ENCODE measurements around the gene SGSM2.

DNA sequence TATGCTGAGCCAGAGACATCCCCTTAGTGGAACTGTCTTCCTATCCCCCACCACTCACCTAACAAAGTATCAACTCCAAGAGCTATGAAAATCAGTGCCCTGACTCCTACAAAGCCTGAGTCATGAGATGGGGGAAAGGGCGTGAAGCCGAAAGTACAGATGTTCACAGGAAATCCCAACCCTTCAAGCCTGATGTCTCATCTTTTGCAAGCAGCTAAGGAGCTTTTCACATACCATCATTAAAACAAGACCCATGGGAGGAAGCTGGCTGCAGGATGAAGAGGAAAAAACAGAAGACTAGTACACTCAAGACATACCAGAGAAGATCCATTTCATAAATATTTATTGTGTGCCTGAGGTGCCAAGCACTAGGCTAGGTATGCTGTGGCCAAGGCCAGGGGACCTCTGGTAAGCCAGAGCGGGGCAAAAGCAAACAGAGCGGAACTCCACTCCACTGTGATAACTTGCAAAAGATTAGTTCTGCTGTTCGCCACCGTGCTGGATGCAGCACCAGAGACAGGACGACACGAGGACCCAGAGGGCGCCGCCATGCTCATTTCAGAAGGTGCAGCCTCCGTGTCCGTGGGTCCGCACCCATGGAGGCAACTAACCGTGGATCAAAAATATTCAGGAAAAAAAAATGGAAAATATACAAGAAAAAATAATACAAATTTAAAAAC, 68.1 kb downstream of the SGSM2 start:
- TF ChIP-seq, protein P1, sequence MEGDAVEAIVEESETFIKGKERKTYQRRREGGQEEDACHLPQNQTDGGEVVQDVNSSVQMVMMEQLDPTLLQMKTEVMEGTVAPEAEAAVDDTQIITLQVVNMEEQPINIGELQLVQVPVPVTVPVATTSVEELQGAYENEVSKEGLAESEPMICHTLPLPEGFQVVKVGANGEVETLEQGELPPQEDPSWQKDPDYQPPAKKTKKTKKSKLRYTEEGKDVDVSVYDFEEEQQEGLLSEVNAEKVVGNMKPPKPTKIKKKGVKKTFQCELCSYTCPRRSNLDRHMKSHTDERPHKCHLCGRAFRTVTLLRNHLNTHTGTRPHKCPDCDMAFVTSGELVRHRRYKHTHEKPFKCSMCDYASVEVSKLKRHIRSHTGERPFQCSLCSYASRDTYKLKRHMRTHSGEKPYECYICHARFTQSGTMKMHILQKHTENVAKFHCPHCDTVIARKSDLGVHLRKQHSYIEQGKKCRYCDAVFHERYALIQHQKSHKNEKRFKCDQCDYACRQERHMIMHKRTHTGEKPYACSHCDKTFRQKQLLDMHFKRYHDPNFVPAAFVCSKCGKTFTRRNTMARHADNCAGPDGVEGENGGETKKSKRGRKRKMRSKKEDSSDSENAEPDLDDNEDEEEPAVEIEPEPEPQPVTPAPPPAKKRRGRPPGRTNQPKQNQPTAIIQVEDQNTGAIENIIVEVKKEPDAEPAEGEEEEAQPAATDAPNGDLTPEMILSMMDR (IDR thresholded peaks at IDR 0.05) = no peak
- TF ChIP-seq POLR2A (IDR thresholded peaks at IDR 0.05) = no peak

Measured in body of pancreas (tissue), 4 donors.